GM19467 (cell line): ENCODE data around the gene RELN.

Experiments used
- ATAC-seq: cut with Tn5 transposase; IDR thresholded peaks from one replicate; pipeline ENCODE4 v1.9.1; 2021; ENCODE audit warnings: mild to moderate bottlenecking, moderate library complexity; ENCODE audit not compliant: unreplicated experiment

RELN gene

DNA sequence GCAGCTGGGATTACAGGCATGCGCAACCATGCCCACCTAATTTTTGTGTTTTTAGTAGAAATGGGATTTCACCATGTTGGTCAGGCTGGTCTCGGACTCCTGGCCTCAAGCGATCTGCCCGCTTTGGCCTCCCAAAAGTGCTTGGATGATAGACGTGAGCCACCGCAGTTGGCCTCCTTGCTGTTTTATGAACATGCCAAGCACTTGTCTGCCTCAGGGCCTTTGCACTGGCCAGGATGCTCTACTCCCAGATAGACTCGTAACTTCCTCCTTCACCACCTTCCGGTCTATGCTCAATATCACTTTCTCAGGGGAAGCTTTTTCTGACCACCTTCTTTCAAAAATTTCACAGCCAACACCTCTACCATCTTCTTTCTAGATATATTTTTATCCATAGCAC, 549.8 kb downstream of the RELN start:
- no peak for ATAC-seq

GRCh38 chr7:103437623-103438022, 551.8 kb downstream of the RELN start:
- no peak for ATAC-seq

DNA sequence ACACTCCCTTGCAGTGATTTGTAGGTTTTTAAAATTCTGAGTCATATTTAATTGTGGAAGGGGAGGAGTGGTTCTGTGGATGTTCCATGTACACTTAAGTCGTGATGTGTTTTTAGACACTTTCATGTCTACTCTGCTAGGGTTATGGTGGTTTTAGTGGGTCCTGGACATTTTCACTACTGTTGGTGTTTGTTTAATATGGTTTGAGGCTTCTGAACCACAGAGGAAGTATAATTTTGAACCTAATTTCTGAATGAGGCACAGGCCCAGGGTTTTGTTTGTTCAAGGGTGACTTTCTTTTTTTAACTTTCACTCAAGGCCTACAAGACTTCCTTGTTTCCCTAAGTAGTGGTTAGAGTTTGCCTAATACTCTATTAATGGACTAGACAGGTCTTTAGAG, 556.7 kb downstream of the RELN start:
- ATAC-seq, result no peak

GRCh38 chr7:103425177-103425576, 564.3 kb downstream of the RELN start:
- no peak for ATAC-seq

DNA sequence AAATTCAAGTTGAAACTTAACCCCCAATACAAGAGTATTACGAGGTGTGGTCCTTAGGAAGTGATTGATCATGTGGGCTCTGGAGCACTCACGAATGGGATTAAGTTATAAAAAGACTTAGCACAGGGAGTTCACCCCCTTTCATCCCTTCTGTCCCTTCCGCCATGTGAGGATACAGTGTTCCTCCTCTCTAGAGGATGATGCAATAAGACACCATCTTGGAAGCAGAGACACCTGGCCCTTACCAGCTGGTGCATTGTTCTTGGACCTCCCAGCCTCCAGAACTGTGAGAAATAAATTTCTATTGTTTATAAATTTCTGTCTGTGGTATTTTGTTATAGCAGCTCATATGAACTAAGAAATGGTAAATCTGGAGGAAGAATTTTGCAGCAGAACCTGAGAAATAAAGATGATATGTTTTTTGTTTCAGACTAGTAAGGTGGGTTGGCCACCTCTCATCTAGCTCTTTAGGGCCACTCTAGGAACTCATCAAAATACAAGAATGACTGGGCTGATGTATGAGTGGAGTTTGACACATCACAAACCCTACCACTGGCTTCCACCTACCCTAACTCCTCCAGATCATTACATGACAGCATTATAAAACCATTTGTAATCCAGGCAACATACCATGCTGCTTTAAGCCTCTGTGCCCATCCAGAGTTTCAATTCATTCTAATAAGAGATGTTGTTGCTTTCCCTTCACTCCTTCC, 565.8 kb downstream of the RELN start:
- ATAC-seq, result no peak
